Keratinocyte (primary cell): ENCODE measurements around the gene JAKMIP1. TPM values are rescaled to one million over a fixed set of nuclear protein-coding genes. Genes with fewer than 3 reads are reported as not detected.

ENCODE experiments used
- DNase-seq: peaks from one replicate; pipeline ENCODE4 v3.0.0-alpha.2; 2011; ENCODE audit warnings: low read depth, missing footprints, low spot score
- FAIRE-seq: peaks from 2 replicates; lab custom pipeline; 2011; peaks lifted over from hg19 to GRCh38; lab: Jason Lieb, UNC
- H2AFZ ChIP-seq: 2 replicates; pipeline ENCODE4 v1.6.0; 2012; ENCODE audit warnings: low read length, control low read depth, inconsistent platforms; ENCODE audit not compliant: control insufficient read depth
- H3K27ac ChIP-seq: 2 replicates; pipeline ENCODE4 v1.5.1; 2011; ENCODE audit warnings: low read length; ENCODE audit not compliant: control insufficient read depth, insufficient read depth
- H3K27me3 ChIP-seq: 3 replicates; pipeline ENCODE4 v1.6.0; 2011; ENCODE audit warnings: low read length; ENCODE audit not compliant: control insufficient read depth, insufficient read depth; ENCODE audit errors: extremely low read depth
- H3K36me3 ChIP-seq, 2 experiments: 2 replicates in 1 of 2; 3 replicates in 1 of 2; pipeline ENCODE4 v1.5.1; 2011; ENCODE audit warnings: low read length in 2 of 2, mild to moderate bottlenecking in 1 of 2; ENCODE audit not compliant: control insufficient read depth in 2 of 2, insufficient read depth in 2 of 2; ENCODE audit errors: extremely low read depth in 1 of 2
- H3K4me1 ChIP-seq: 3 replicates; pipeline ENCODE4 v1.5.1; 2011; ENCODE audit warnings: low read length; ENCODE audit not compliant: control insufficient read depth, insufficient read depth; ENCODE audit errors: extremely low read depth
- H3K4me2 ChIP-seq: 3 replicates; pipeline ENCODE4 v1.6.0; 2011; ENCODE audit warnings: low read depth, low read length; ENCODE audit not compliant: control insufficient read depth, insufficient read depth; ENCODE audit errors: extremely low read depth
- H3K4me3 ChIP-seq, 3 experiments: fragments of 200-600 bp in 1 of 3; sonication (generic) in 1 of 3; 2 replicates in 2 of 3; 3 replicates in 1 of 3; pipeline ENCODE4 v1.5.1; 2011 to 2016; ENCODE audit warnings: low read length in 3 of 3, mild to moderate bottlenecking in 3 of 3, control low read depth in 2 of 3, inconsistent platforms in 1 of 3, low read depth in 1 of 3, mixed read lengths in 1 of 3, mixed run types in 1 of 3, moderate library complexity in 1 of 3; ENCODE audit not compliant: control insufficient read depth in 2 of 3, insufficient read depth in 2 of 3; ENCODE audit errors: extremely low read depth in 1 of 3
- H3K79me2 ChIP-seq: 2 replicates; pipeline ENCODE4 v1.6.0; 2012; ENCODE audit warnings: low read length; ENCODE audit not compliant: control insufficient read depth, insufficient read depth
- H3K9ac ChIP-seq: 3 replicates; pipeline ENCODE4 v1.6.0; 2011; ENCODE audit warnings: low read length; ENCODE audit not compliant: control insufficient read depth, insufficient read depth; ENCODE audit errors: extremely low read depth
- H3K9me1 ChIP-seq: 3 replicates; pipeline ENCODE4 v1.6.0; 2011; ENCODE audit warnings: low read length; ENCODE audit not compliant: control insufficient read depth, insufficient read depth; ENCODE audit errors: extremely low read depth
- H3K9me3 ChIP-seq: 2 replicates; pipeline ENCODE4 v1.5.1; 2012; ENCODE audit warnings: low read depth, low read length; ENCODE audit not compliant: control insufficient read depth
- H4K20me1 ChIP-seq: 3 replicates; pipeline ENCODE4 v1.6.0; 2011; ENCODE audit warnings: low read length; ENCODE audit not compliant: control insufficient read depth, insufficient read depth; ENCODE audit errors: extremely low read depth
- EZH2 ChIP-seq: IDR thresholded peaks from one replicate; pipeline ENCODE4 v1.6.1; 2012; ENCODE audit warnings: inconsistent platforms, mild to moderate bottlenecking, low read length, moderate library complexity
- dilution Hi-C: fragments of 300-500 bp; cut with MboI; formaldehyde crosslinking; loops from one replicate; pipeline ENCODE4 v1.7.0; 2020; ENCODE audit warnings: low sequenced_read_pairs; ENCODE audit not compliant: extremely low pct_ligation_motif_present
- polyA plus RNA-seq, 5 experiments: library from polyadenylated mRNA; depleted of rRNA in 3 of 5; stranded (reverse) in 3 of 5; stranded (forward) in 1 of 5; unstranded in 1 of 5; fragments of >200 nt; gene quantifications; 1 replicate in 1 of 5; 2 replicates in 3 of 5; 3 replicates in 1 of 5; pipeline versions ENCODE4 v1.2.1 to v1.2.3, GENCODE V29; 2011 to 2012; ENCODE audit warnings: missing spikeins in 2 of 5, low read depth in 1 of 5, low replicate concordance in 1 of 5
- TF ChIP-seq, protein P1 (sequence below), 3 experiments: IDR thresholded peaks in 1 of 3; conservative IDR thresholded peaks in 1 of 3; optimal IDR thresholded peaks in 1 of 3; 2 replicates in 2 of 3; 3 replicates in 1 of 3; pipeline versions ENCODE3 to v1.5.1; 2011; ENCODE audit warnings: low read length in 3 of 3, mild to moderate bottlenecking in 3 of 3, moderate library complexity in 2 of 3, control low read depth in 1 of 3, inconsistent platforms in 1 of 3; ENCODE audit not compliant: insufficient read depth in 2 of 3; ENCODE audit errors: extremely low read depth in 1 of 3

Gene JAKMIP1
- polyA plus RNA-seq, 1 donor (not counting 4 experiments of a cell fraction or from before 2014, with no cell fraction given): not detected

DNA sequence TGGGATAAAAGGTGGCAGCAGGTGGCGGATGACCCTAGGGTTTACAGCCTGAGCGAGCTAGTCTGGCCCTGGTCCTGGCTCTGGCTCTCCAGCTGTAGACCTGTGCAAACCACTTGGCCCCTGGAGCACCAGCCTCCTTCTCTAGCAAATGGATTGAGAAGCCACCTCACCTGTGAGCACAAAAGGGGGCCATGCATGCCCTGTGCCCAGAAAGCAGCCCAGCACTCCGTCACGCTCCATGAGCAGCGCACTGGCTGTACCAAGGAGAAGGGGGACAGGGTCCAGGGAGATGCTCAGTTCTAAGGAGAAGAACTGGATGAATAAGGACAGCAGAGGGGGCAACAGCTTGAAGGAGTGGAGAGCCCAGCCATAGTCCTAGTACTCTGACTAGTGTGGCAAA lies 135.2 kb downstream of the JAKMIP1 start:
- Histone ChIP-seq H3K9me1 (no peaks in the 10 kb centered on the region), H3K4me1 (no peaks in the 10 kb centered on the region), H3K9ac (no peak overlapping the region), H3K27me3 (no peaks in the 10 kb centered on the region), H3K4me2 (no peak overlapping the region), H3K4me3 (no peak overlapping the region), H2AFZ (no peak overlapping the region), H3K27ac (no peak overlapping the region), H3K9me3 (peaks cover 3% of the 10 kb centered on the region), H3K36me3 (no peaks in the 10 kb centered on the region), H3K79me2 (no peaks in the 10 kb centered on the region), H4K20me1 (no peaks in the 10 kb centered on the region)
- TF ChIP-seq, protein P1, sequence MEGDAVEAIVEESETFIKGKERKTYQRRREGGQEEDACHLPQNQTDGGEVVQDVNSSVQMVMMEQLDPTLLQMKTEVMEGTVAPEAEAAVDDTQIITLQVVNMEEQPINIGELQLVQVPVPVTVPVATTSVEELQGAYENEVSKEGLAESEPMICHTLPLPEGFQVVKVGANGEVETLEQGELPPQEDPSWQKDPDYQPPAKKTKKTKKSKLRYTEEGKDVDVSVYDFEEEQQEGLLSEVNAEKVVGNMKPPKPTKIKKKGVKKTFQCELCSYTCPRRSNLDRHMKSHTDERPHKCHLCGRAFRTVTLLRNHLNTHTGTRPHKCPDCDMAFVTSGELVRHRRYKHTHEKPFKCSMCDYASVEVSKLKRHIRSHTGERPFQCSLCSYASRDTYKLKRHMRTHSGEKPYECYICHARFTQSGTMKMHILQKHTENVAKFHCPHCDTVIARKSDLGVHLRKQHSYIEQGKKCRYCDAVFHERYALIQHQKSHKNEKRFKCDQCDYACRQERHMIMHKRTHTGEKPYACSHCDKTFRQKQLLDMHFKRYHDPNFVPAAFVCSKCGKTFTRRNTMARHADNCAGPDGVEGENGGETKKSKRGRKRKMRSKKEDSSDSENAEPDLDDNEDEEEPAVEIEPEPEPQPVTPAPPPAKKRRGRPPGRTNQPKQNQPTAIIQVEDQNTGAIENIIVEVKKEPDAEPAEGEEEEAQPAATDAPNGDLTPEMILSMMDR (optimal IDR thresholded peaks at IDR 0.05 in 1 of 3, IDR thresholded peaks at IDR 0.05 in 1 of 3, conservative IDR thresholded peaks at IDR 0.05 in 1 of 3; ENCODE audit: extremely low read depth in 1 of 3, insufficient read depth in 2 of 3, low read length in 3 of 3): no peak
- no peak for TF ChIP-seq EZH2
- FAIRE-seq: no peak
- dilution Hi-C loops: no loop called here
- no peak for DNase-seq

GRCh38 chr4:6064383-6064782 lies 136.0 kb downstream of the JAKMIP1 start:
- TF ChIP-seq, protein P1 (optimal IDR thresholded peaks at IDR 0.05 in 1 of 3, IDR thresholded peaks at IDR 0.05 in 1 of 3, conservative IDR thresholded peaks at IDR 0.05 in 1 of 3; ENCODE audit: extremely low read depth in 1 of 3, insufficient read depth in 2 of 3, low read length in 3 of 3): no peak
- TF ChIP-seq EZH2: no peak
- no peak overlapping the region for H3K27ac ChIP-seq
- H3K4me1 ChIP-seq: no peaks in the 10 kb centered on the region
- no peak overlapping the region for H3K9ac ChIP-seq
- no peaks in the 10 kb centered on the region for H4K20me1 ChIP-seq
- H2AFZ ChIP-seq: no peak overlapping the region
- H3K4me2 ChIP-seq: no peak overlapping the region
- FAIRE-seq (no peak), DNase-seq (no peak)
- no peak overlapping the region for H3K4me3 ChIP-seq
- H3K27me3 ChIP-seq: no peaks in the 10 kb centered on the region
- no peaks in the 10 kb centered on the region for H3K79me2 ChIP-seq
- H3K9me1 ChIP-seq: no peaks in the 10 kb centered on the region
- H3K36me3 ChIP-seq: no peaks in the 10 kb centered on the region
- H3K9me3 ChIP-seq: peaks cover 4% of the 10 kb centered on the region
- dilution Hi-C loops: no loop called here
